T-cell (primary cell): ENCODE data around the gene PATJ. TPM values are rescaled to one million over a fixed set of nuclear protein-coding genes. Genes with fewer than 3 reads are reported as not detected.

Experiments used
- ATAC-seq, 4 experiments: fragments of 200-7000 bp in 3 of 4; fragments of 150-1000 bp in 1 of 4; cut with Tn5 transposase; replicated peaks in 1 of 4; 1 replicate in 3 of 4; 2 replicates in 1 of 4; pipeline ENCODE4 v1.10.0; 2021; ENCODE audit warnings: moderate library complexity in 3 of 4, mild to moderate bottlenecking in 2 of 4, moderate number of reproducible peaks in 1 of 4
- CTCF ChIA-PET, 2 donors: fragments of 300-600 bp; sonication (Branson Sonifier 250); formaldehyde crosslinking; loops; one replicate each; lab custom pipeline; 2022; ENCODE audit warnings: antibody characterized with exemption in 2 of 2; lab: Charles Lee
- POLR2A ChIA-PET, 2 donors: fragments of 300-600 bp; sonication (Branson Sonifier 250); formaldehyde crosslinking; loops; one replicate each; lab custom pipeline; 2022; ENCODE audit warnings: antibody characterized with exemption in 2 of 2; lab: Charles Lee
- DNase-seq, 35 experiments: peaks; one replicate each; pipeline versions ENCODE4 v3.0.0 to v3.0.0-alpha.2; 2013 to 2023
- H3K27ac ChIP-seq: one replicate; pipeline ENCODE4 v1.5.1; 2013; ENCODE audit warnings: low read length
- H3K27me3 ChIP-seq, 2 experiments: replicated peaks in 1 of 2; 1 replicate in 1 of 2; 2 replicates in 1 of 2; pipeline versions ENCODE4 v1.6.1 to v1.7.0; 2013; ENCODE audit warnings: low read length in 1 of 2, mixed read lengths in 1 of 2; ENCODE audit not compliant: control insufficient read depth in 2 of 2, insufficient read depth in 2 of 2; ENCODE audit errors: extremely low read depth in 1 of 2
- H3K36me3 ChIP-seq, 2 donors: 1 replicate in 1 of 2; 2 replicates in 1 of 2; pipeline versions ENCODE4 v1.6.1 to v1.7.0; 2013; ENCODE audit warnings: low read length in 1 of 2; ENCODE audit not compliant: control insufficient read depth in 2 of 2, insufficient read depth in 1 of 2; ENCODE audit errors: extremely low read depth in 1 of 2
- H3K4me1 ChIP-seq, 2 experiments: 1 replicate in 1 of 2; 2 replicates in 1 of 2; pipeline versions ENCODE4 v1.6.1 to v1.7.0; 2013; ENCODE audit warnings: low read length in 2 of 2, mixed read lengths in 1 of 2; ENCODE audit not compliant: insufficient read depth in 2 of 2, control insufficient read depth in 1 of 2; ENCODE audit errors: extremely low read depth in 1 of 2
- H3K4me3 ChIP-seq, 2 donors: 1 replicate in 1 of 2; 2 replicates in 1 of 2; pipeline versions ENCODE4 v1.5.1 to v1.7.0; 2013; ENCODE audit warnings: mild to moderate bottlenecking in 2 of 2, low read length in 1 of 2, moderate library complexity in 1 of 2; ENCODE audit not compliant: control insufficient read depth in 1 of 2; ENCODE audit errors: extremely low read depth in 1 of 2
- H3K9me3 ChIP-seq: 2 replicates; pipeline ENCODE4 v1.7.0; 2013
- H3K27ac Mint-ChIP-seq, 2 donors: one replicate each; pipeline ENCODE4 v1.8.0; 2020 to 2021; ENCODE audit warnings: mild to moderate bottlenecking in 2 of 2, mixed read lengths in 2 of 2
- H3K27me3 Mint-ChIP-seq, 2 donors: one replicate each; pipeline ENCODE4 v1.8.0; 2021 to 2022; ENCODE audit warnings: mixed read lengths in 2 of 2
- H3K36me3 Mint-ChIP-seq: one replicate; pipeline ENCODE4 v1.8.0; 2021; ENCODE audit warnings: mixed read lengths
- H3K4me1 Mint-ChIP-seq, 3 donors: one replicate each; pipeline ENCODE4 v1.8.0; 2020 to 2022; ENCODE audit warnings: mixed read lengths in 3 of 3, mild to moderate bottlenecking in 1 of 3
- H3K4me3 Mint-ChIP-seq, 3 donors: one replicate each; pipeline ENCODE4 v1.8.0; 2020 to 2022; ENCODE audit warnings: mild to moderate bottlenecking in 3 of 3, mixed read lengths in 3 of 3, moderate library complexity in 3 of 3
- H3K9me3 Mint-ChIP-seq, 3 donors: one replicate each; pipeline ENCODE4 v1.8.0; 2020 to 2022; ENCODE audit warnings: mixed read lengths in 3 of 3
- WGBS: methylation state at CpG from one replicate; pipeline ENCODE4 v1.1.5; 2013; ENCODE audit warnings: missing lambda C conversion rate; ENCODE audit not compliant: insufficient coverage; 5-methylcytosine and 5-hydroxymethylcytosine counted together
- total RNA-seq, 35 experiments: library from RNA in 6 of 35; stranded (reverse) in 6 of 35; fragments of 120-200 nt in 1 of 35; gene quantifications; one replicate each; pipeline versions ENCODE4 v1.2.1 to v1.2.4 and lab custom pipeline; 2013 to 2026

PATJ gene
- total RNA-seq, 5 donors from 2014 or later (not counting 1 experiment from before 2014, with no cell fraction given) = 31.3 to 65.3 (median 35.7) TPM

- CTCF ChIA-PET = no interaction called here
- Mint-ChIP-seq H3K4me3 (no peak overlapping the region), H3K36me3 (peaks cover 38% of the 10 kb centered on the region), H3K27ac (no peak overlapping the region), H3K9me3 (no peaks in the 10 kb centered on the region), H3K4me1 (no peaks in the 10 kb centered on the region), H3K27me3 (no peaks in the 10 kb centered on the region)
- WGBS = 86% methylated on average over 1 of the region's 7 CpGs
- H3K4me3 ChIP-seq = no peak overlapping the region
- H3K27me3 ChIP-seq = no peaks in the 10 kb centered on the region
- no peaks in the 10 kb centered on the region for H3K9me3 ChIP-seq
- DNase-seq (no peak), ATAC-seq (no peak)
- H3K27ac ChIP-seq = no peak overlapping the region
- peaks cover 0 to 5% of the 10 kb centered on the region in 2 donors for H3K36me3 ChIP-seq
- H3K4me1 ChIP-seq = no peaks in the 10 kb centered on the region
- POLR2A ChIA-PET = no interaction called here
Observed at GRCh38 chr1:62046927-62047326, 304.6 kb downstream of the PATJ start.

GRCh38 chr1:62050165-62050564 is 307.9 kb downstream of the PATJ start:
- H3K9me3 ChIP-seq = no peaks in the 10 kb centered on the region
- Mint-ChIP-seq H3K36me3 (peaks cover 46% of the 10 kb centered on the region), H3K9me3 (no peaks in the 10 kb centered on the region), H3K27me3 (no peaks in the 10 kb centered on the region), H3K4me3 (no peak overlapping the region), H3K27ac (no peak overlapping the region), H3K4me1 (no peaks in the 10 kb centered on the region)
- H3K27ac ChIP-seq = no peak overlapping the region
- DNase-seq (no peak), ATAC-seq (no peak)
- ChIA-PET POLR2A (no interaction called here), CTCF (interaction anchor here in 1 of 2 donors (0.6 kb wide), 1 partner anchor 85 kb away, joined by 3 read pairs; no protein-coding TSS in a partner anchor)
- no peaks in the 10 kb centered on the region for H3K27me3 ChIP-seq
- no peak overlapping the region for H3K4me3 ChIP-seq
- peaks cover 0 to 6% of the 10 kb centered on the region in 2 donors for H3K36me3 ChIP-seq
- H3K4me1 ChIP-seq = no peaks in the 10 kb centered on the region
- WGBS = 100% methylated on average over 1 of the region's 3 CpGs

GRCh38 chr1:62052946-62053345 is 310.7 kb downstream of the PATJ start:
- H3K36me3 Mint-ChIP-seq = peaks cover 42% of the 10 kb centered on the region
- POLR2A ChIA-PET = no interaction called here

GRCh38 chr1:62054188-62054587 is 311.9 kb downstream of the PATJ start:
- POLR2A ChIA-PET = no interaction called here
- Mint-ChIP-seq H3K36me3 (peaks cover 44% of the 10 kb centered on the region), H3K27me3 (no peaks in the 10 kb centered on the region), H3K4me1 (no peaks in the 10 kb centered on the region), H3K27ac (no peak overlapping the region), H3K4me3 (no peak overlapping the region), H3K9me3 (no peaks in the 10 kb centered on the region)
- Histone ChIP-seq H3K36me3 (peaks cover 3 to 6% of the 10 kb centered on the region in 2 donors), H3K4me3 (no peak overlapping the region), H3K9me3 (no peaks in the 10 kb centered on the region), H3K4me1 (no peaks in the 10 kb centered on the region), H3K27ac (no peak overlapping the region), H3K27me3 (no peaks in the 10 kb centered on the region)
- DNase-seq = no peak
- WGBS = no CpG with 5 or more reads among the region's 1 CpG
- CTCF ChIA-PET = no interaction called here
- no peak for ATAC-seq

More at GRCh38 chr1:62052946-62053345, 310.7 kb downstream of the PATJ start:
- CTCF ChIA-PET = no interaction called here
- Histone ChIP-seq H3K4me3 (no peak overlapping the region), H3K4me1 (no peaks in the 10 kb centered on the region), H3K27me3 (no peaks in the 10 kb centered on the region), H3K36me3 (peaks cover 3 to 6% of the 10 kb centered on the region in 2 donors), H3K9me3 (no peaks in the 10 kb centered on the region), H3K27ac (no peak overlapping the region)
- Mint-ChIP-seq H3K4me3 (no peak overlapping the region), H3K27ac (no peak overlapping the region), H3K9me3 (no peaks in the 10 kb centered on the region), H3K27me3 (no peaks in the 10 kb centered on the region), H3K4me1 (no peaks in the 10 kb centered on the region)
- ATAC-seq (no peak), DNase-seq (no peak)

GRCh38 chr1:62057230-62057629 is 314.9 kb downstream of the PATJ start:
- Mint-ChIP-seq H3K27ac (no peak overlapping the region), H3K4me3 (no peak overlapping the region), H3K4me1 (no peaks in the 10 kb centered on the region), H3K27me3 (no peaks in the 10 kb centered on the region), H3K36me3 (peaks cover 40% of the 10 kb centered on the region), H3K9me3 (peaks cover 0 to 3% (median 0%) of the 10 kb centered on the region in 3 donors)
- POLR2A ChIA-PET = no interaction called here
- CTCF ChIA-PET = no interaction called here
- Histone ChIP-seq H3K27me3 (no peaks in the 10 kb centered on the region), H3K9me3 (no peaks in the 10 kb centered on the region), H3K4me1 (no peaks in the 10 kb centered on the region), H3K4me3 (no peak overlapping the region), H3K27ac (no peak overlapping the region), H3K36me3 (peaks cover 0 to 3% of the 10 kb centered on the region in 2 donors)
- ATAC-seq = no peak
- WGBS = 66% methylated on average over 2 of the region's 4 CpGs
- no peak for DNase-seq

- H3K36me3 ChIP-seq = peaks cover 0 to 3% of the 10 kb centered on the region in 2 donors
- POLR2A ChIA-PET = no interaction called here
- ATAC-seq (no peak), DNase-seq (no peak)
- Mint-ChIP-seq H3K9me3 (peaks cover 0 to 3% (median 0%) of the 10 kb centered on the region in 3 donors), H3K27me3 (no peaks in the 10 kb centered on the region), H3K27ac (no peak overlapping the region), H3K4me1 (no peaks in the 10 kb centered on the region), H3K36me3 (peaks cover 37% of the 10 kb centered on the region), H3K4me3 (no peak overlapping the region)
- CTCF ChIA-PET = no interaction called here
- H3K9me3 ChIP-seq = no peaks in the 10 kb centered on the region
- 88% methylated on average over 1 of the region's 2 CpGs for WGBS
- no peak overlapping the region for H3K27ac ChIP-seq
- H3K4me1 ChIP-seq = no peaks in the 10 kb centered on the region
- no peak overlapping the region for H3K4me3 ChIP-seq
- H3K27me3 ChIP-seq = no peaks in the 10 kb centered on the region
Observed at GRCh38 chr1:62057641-62058290, 315.5 kb downstream of the PATJ start.
